Peyer's patch (tissue), 4 donors: ENCODE measurements around the gene TUBGCP2.

ENCODE experiments used
- POLR2A ChIP-seq, 2 donors: fragments of 450-650 bp; IDR thresholded peaks; one replicate each; pipeline ENCODE4 v1.5.1; 2017; ENCODE audit warnings: antibody characterized with exemption in 2 of 2, mild to moderate bottlenecking in 2 of 2, moderate library complexity in 2 of 2
- TF ChIP-seq, protein P1 (sequence below), 6 experiments: fragments of 450-650 bp in 4 of 6; fragments of 200-600 bp in 2 of 6; sonication (generic) in 1 of 6; IDR thresholded peaks; one replicate each; pipeline ENCODE4 v1.5.1; 2017 to 2019; ENCODE audit warnings: antibody characterized with exemption in 6 of 6, mild to moderate bottlenecking in 3 of 6, moderate library complexity in 1 of 6

DNA sequence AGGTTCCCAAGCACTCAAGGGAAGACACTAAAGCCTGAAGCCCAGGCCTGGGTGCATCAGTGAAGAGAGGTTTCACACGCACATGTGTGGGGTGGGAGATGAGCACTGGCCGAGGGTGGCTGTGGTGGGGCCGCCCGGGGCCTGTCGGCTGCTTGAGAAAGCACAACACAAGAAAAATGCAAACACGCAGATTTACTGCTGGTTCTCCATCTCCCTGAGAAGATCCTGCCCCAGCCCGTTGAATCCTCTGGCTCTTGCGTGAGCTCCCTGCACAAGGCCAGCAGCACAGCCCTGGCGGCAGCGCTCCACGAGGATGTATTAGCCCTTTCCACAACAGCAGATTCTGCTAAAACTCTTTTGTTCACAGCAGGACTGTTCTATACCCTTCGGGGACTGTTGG is 6.2 kb upstream of the TUBGCP2 start:
- TF ChIP-seq POLR2A (IDR thresholded peaks at IDR 0.05) = no peak
- TF ChIP-seq, protein P1, sequence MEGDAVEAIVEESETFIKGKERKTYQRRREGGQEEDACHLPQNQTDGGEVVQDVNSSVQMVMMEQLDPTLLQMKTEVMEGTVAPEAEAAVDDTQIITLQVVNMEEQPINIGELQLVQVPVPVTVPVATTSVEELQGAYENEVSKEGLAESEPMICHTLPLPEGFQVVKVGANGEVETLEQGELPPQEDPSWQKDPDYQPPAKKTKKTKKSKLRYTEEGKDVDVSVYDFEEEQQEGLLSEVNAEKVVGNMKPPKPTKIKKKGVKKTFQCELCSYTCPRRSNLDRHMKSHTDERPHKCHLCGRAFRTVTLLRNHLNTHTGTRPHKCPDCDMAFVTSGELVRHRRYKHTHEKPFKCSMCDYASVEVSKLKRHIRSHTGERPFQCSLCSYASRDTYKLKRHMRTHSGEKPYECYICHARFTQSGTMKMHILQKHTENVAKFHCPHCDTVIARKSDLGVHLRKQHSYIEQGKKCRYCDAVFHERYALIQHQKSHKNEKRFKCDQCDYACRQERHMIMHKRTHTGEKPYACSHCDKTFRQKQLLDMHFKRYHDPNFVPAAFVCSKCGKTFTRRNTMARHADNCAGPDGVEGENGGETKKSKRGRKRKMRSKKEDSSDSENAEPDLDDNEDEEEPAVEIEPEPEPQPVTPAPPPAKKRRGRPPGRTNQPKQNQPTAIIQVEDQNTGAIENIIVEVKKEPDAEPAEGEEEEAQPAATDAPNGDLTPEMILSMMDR (IDR thresholded peaks at IDR 0.05) = no peak
